Mesendoderm (in vitro differentiated cells): Measurements from ENCODE around the gene CD3E.
"Not testable (repeated sequence)": the region's sequence is repeated elsewhere in the genome, so short reads cannot be mapped to it uniquely, and the experiment has no call there.

Source experiments
- DNase-seq: peaks from one replicate; pipeline ENCODE4 v3.0.0; 2013
- H2AK5ac ChIP-seq: 2 replicates; pipeline ENCODE4 v1.6.1; 2013; ENCODE audit warnings: low read length, inconsistent platforms
- H2BK120ac ChIP-seq: 2 replicates; pipeline ENCODE4 v1.6.1; 2013; ENCODE audit warnings: low read depth, mild to moderate bottlenecking, low read length, moderate library complexity, mixed read lengths
- H2BK15ac ChIP-seq: replicated peaks from 2 replicates; pipeline ENCODE4 v1.6.1; 2013; ENCODE audit warnings: low read depth, mild to moderate bottlenecking, moderate library complexity
- H2BK5ac ChIP-seq: 2 replicates; pipeline ENCODE4 v1.6.1; 2013; ENCODE audit warnings: low read length, inconsistent platforms
- H3K18ac ChIP-seq: 2 replicates; pipeline ENCODE4 v1.6.1; 2013; ENCODE audit warnings: mild to moderate bottlenecking, low read length, mixed read lengths
- H3K23ac ChIP-seq: one replicate; pipeline ENCODE4 v1.6.1; 2013; ENCODE audit warnings: low read length
- H3K27ac ChIP-seq: 2 replicates; pipeline ENCODE4 v1.5.1; 2013; ENCODE audit warnings: low read depth, mild to moderate bottlenecking, inconsistent platforms, low read length, moderate library complexity
- H3K27me3 ChIP-seq: 2 replicates; pipeline ENCODE4 v1.6.1; 2013; ENCODE audit warnings: low read length, control low read depth, mild to moderate bottlenecking, inconsistent platforms; ENCODE audit not compliant: insufficient read depth, poor library complexity
- H3K36me3 ChIP-seq: 2 replicates; pipeline ENCODE4 v1.6.1; 2013; ENCODE audit warnings: low read length, inconsistent platforms; ENCODE audit not compliant: control insufficient read depth, insufficient read depth
- H3K4ac ChIP-seq: one replicate; pipeline ENCODE4 v1.6.1; 2013; ENCODE audit warnings: low read depth, mild to moderate bottlenecking, low read length, moderate library complexity
- H3K4me1 ChIP-seq: 2 replicates; pipeline ENCODE4 v1.6.1; 2013; ENCODE audit warnings: low read depth, low read length, inconsistent platforms; ENCODE audit not compliant: control insufficient read depth
- H3K4me2 ChIP-seq: 2 replicates; pipeline ENCODE4 v1.6.1; 2013; ENCODE audit warnings: low read length
- H3K4me3 ChIP-seq: 2 replicates; pipeline ENCODE4 v1.5.1; 2013; ENCODE audit warnings: mild to moderate bottlenecking, low read length
- H3K56ac ChIP-seq: one replicate; pipeline ENCODE4 v1.6.1; 2013; ENCODE audit warnings: low read length
- H3K79me1 ChIP-seq: 2 replicates; pipeline ENCODE4 v1.6.1; 2013; ENCODE audit warnings: low read length, inconsistent platforms
- H3K79me2 ChIP-seq: 2 replicates; pipeline ENCODE4 v1.6.1; 2013; ENCODE audit warnings: mild to moderate bottlenecking, low read length; ENCODE audit not compliant: control insufficient read depth, insufficient read depth
- H3K9ac ChIP-seq: 2 replicates; pipeline ENCODE4 v1.6.1; 2013; ENCODE audit warnings: low read length, inconsistent platforms
- H4K5ac ChIP-seq: one replicate; pipeline ENCODE4 v1.6.1; 2013; ENCODE audit warnings: low read length
- H4K8ac ChIP-seq: one replicate; pipeline ENCODE4 v1.6.1; 2013; ENCODE audit warnings: low read depth, mild to moderate bottlenecking, control low read depth, low read length, moderate library complexity
- WGBS: extraction: QIAGEN DNeasy Blood & Tissue Kit; methylation state at CpG from one replicate; pipeline ENCODE4 v1.1.7; 2013; ENCODE audit warnings: low lambda C conversion rate, missing lambda C conversion rate; ENCODE audit not compliant: insufficient coverage; ENCODE audit errors: extremely low coverage; 5-methylcytosine and 5-hydroxymethylcytosine counted together

The CD3E gene

GRCh38 chr11:118304227-118304567 lies 333 bp upstream of the CD3E start:
- no CpG with 5 or more reads among the region's 1 CpG for WGBS
- no peak overlapping the region for H2BK5ac ChIP-seq
- no peak overlapping the region for H3K23ac ChIP-seq
- H3K4ac ChIP-seq = no peak overlapping the region
- no peak overlapping the region for H2BK120ac ChIP-seq
- H2BK15ac ChIP-seq = no peak overlapping the region
- H3K79me1 ChIP-seq = no peaks in the 10 kb centered on the region
- no peak overlapping the region for H3K18ac ChIP-seq
- H3K27me3 ChIP-seq = no peaks in the 10 kb centered on the region
- no peaks in the 10 kb centered on the region for H3K36me3 ChIP-seq
- H4K5ac ChIP-seq = no peak overlapping the region
- H3K4me3 ChIP-seq = no peak overlapping the region
- no peak overlapping the region for H3K56ac ChIP-seq
- H2AK5ac ChIP-seq = no peak overlapping the region
- no peak overlapping the region for H3K4me2 ChIP-seq
- DNase-seq = no peak
- H3K9ac ChIP-seq = no peak overlapping the region
- H4K8ac ChIP-seq = no peak overlapping the region
- no peaks in the 10 kb centered on the region for H3K79me2 ChIP-seq
- no peak overlapping the region for H3K27ac ChIP-seq
- H3K4me1 ChIP-seq = no peaks in the 10 kb centered on the region

GRCh38 chr11:118305726-118306125 lies 1.2 kb downstream of the CD3E start:
- Histone ChIP-seq H2BK15ac (no peak overlapping the region), H3K36me3 (no peaks in the 10 kb centered on the region), H3K4me3 (no peak overlapping the region), H4K5ac (no peak overlapping the region), H3K56ac (no peak overlapping the region), H2AK5ac (no peak overlapping the region), H3K9ac (no peak overlapping the region), H3K4me2 (no peak overlapping the region), H3K79me2 (no peaks in the 10 kb centered on the region), H3K27ac (no peak overlapping the region), H3K4ac (no peak overlapping the region), H2BK5ac (no peak overlapping the region), H4K8ac (no peak overlapping the region), H3K27me3 (no peaks in the 10 kb centered on the region), H3K18ac (no peak overlapping the region), H2BK120ac (no peak overlapping the region), H3K4me1 (no peaks in the 10 kb centered on the region), H3K23ac (no peak overlapping the region), H3K79me1 (no peaks in the 10 kb centered on the region)
- no peak for DNase-seq
- no CpG with 5 or more reads among the region's 8 CpGs for WGBS

DNA sequence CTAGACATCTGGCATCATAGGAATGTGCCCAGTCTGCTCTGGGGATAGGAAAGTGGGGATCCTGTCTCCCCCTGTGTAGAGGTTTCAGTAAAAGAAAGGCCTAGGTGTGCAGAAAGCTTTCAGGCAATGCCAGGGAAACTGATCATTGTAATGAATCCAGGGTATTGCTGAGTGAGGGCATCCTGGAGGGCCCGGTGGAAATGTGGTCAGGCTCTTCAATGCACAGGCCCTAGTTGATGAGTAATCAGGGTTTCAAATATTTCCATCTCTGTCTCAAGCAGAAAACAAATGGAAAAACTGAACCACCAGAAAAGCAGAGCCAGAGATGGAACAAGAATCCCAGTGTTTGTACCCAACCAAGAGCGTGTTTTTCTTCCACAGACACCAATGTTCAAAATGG lies 2.0 kb downstream of the CD3E start:
- Histone ChIP-seq H3K27me3 (no peaks in the 10 kb centered on the region), H3K18ac (no peak overlapping the region), H3K79me1 (no peaks in the 10 kb centered on the region), H3K27ac (no peak overlapping the region), H2BK15ac (no peak overlapping the region), H4K8ac (no peak overlapping the region), H3K56ac (no peak overlapping the region), H2AK5ac (no peak overlapping the region), H3K23ac (no peak overlapping the region), H2BK5ac (no peak overlapping the region), H3K36me3 (no peaks in the 10 kb centered on the region), H3K4me1 (no peaks in the 10 kb centered on the region), H4K5ac (no peak overlapping the region), H3K4me3 (no peak overlapping the region), H3K4me2 (no peak overlapping the region), H3K4ac (no peak overlapping the region), H3K9ac (no peak overlapping the region), H3K79me2 (no peaks in the 10 kb centered on the region), H2BK120ac (no peak overlapping the region)
- no CpG with 5 or more reads among the region's 2 CpGs for WGBS
- DNase-seq = no peak

DNA sequence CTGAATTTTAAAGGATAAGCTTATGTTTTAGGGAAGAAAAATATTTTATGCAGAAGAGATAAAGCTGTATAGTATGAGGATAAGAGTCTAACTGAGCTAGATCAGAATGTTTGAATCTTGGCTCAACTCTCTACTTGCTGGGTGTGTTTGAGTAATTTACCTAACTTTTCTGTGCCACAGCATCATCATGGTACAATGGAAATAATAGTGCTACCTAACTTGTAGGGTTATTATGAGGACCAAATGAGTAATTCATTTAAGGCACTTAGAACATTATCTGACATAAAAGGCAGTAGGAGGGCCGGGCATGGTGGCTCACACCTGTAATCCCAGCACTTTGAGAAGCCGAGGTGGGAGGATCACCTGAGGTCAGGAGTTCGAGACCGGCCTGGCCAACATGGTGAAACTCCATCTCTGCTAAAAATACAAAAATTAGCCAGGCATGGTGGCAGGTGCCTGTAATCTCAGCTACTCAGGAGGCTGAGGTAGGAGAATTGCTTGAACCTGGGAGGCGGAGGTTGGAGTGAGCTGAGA lies 4.5 kb downstream of the CD3E start:
- H3K18ac ChIP-seq, H3K9ac ChIP-seq, H3K4ac ChIP-seq, H4K8ac ChIP-seq, H4K5ac ChIP-seq, H2AK5ac ChIP-seq, H3K4me1 ChIP-seq, H3K79me1 ChIP-seq, H3K27ac ChIP-seq, H3K27me3 ChIP-seq, H2BK120ac ChIP-seq, H2BK15ac ChIP-seq, H3K4me3 ChIP-seq, H3K79me2 ChIP-seq, H3K23ac ChIP-seq, DNase-seq, H2BK5ac ChIP-seq, H3K36me3 ChIP-seq, H3K4me2 ChIP-seq, H3K56ac ChIP-seq: not testable (repeated sequence)
- no CpG with 5 or more reads among the region's 5 CpGs for WGBS

DNA sequence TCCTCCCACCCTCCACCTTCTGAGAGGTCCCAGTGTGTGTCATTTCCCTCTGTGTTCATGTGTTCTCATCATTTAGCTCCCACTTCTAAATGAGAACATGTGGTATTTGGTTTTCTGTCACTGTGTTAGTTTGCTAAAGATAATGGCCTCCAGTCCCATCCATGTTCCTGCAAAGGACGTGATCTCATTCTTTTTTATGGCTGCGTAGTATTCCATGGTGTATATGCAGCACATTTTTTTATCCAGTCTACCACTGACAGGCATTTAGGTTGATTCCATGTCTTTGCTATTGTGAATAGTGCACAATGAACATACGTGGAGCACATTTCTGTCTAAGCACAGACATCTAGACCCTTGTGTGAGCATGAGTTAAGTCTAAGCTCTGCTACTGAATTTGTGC lies 5.7 kb downstream of the CD3E start:
- H3K4ac ChIP-seq = no peak overlapping the region
- H3K56ac ChIP-seq = no peak overlapping the region
- H2BK15ac ChIP-seq = no peak overlapping the region
- H3K23ac ChIP-seq = no peak overlapping the region
- no peaks in the 10 kb centered on the region for H3K4me1 ChIP-seq
- DNase-seq = no peak
- H3K18ac ChIP-seq = no peak overlapping the region
- H3K27me3 ChIP-seq = no peaks in the 10 kb centered on the region
- H3K79me1 ChIP-seq = no peaks in the 10 kb centered on the region
- no peak overlapping the region for H2BK120ac ChIP-seq
- no CpG with 5 or more reads among the region's 3 CpGs for WGBS
- H3K9ac ChIP-seq = no peak overlapping the region
- H3K79me2 ChIP-seq = no peaks in the 10 kb centered on the region
- H3K4me3 ChIP-seq = no peak overlapping the region
- no peak overlapping the region for H3K4me2 ChIP-seq
- no peak overlapping the region for H2AK5ac ChIP-seq
- no peak overlapping the region for H4K8ac ChIP-seq
- no peak overlapping the region for H2BK5ac ChIP-seq
- no peak overlapping the region for H4K5ac ChIP-seq
- no peaks in the 10 kb centered on the region for H3K36me3 ChIP-seq
- H3K27ac ChIP-seq = no peak overlapping the region

- no peak overlapping the region for H4K8ac ChIP-seq
- H2BK5ac ChIP-seq = no peak overlapping the region
- no peaks in the 10 kb centered on the region for H3K79me1 ChIP-seq
- H3K79me2 ChIP-seq = no peaks in the 10 kb centered on the region
- WGBS = 100% methylated on average over 1 of the region's 3 CpGs
- H3K27ac ChIP-seq = no peak overlapping the region
- no peak overlapping the region for H3K4me3 ChIP-seq
- no peak overlapping the region for H4K5ac ChIP-seq
- H2BK120ac ChIP-seq = no peak overlapping the region
- no peak overlapping the region for H3K18ac ChIP-seq
- no peak for DNase-seq
- no peak overlapping the region for H3K56ac ChIP-seq
- no peak overlapping the region for H2BK15ac ChIP-seq
- no peak overlapping the region for H2AK5ac ChIP-seq
- H3K27me3 ChIP-seq = no peaks in the 10 kb centered on the region
- H3K36me3 ChIP-seq = no peaks in the 10 kb centered on the region
- no peak overlapping the region for H3K9ac ChIP-seq
- no peak overlapping the region for H3K4ac ChIP-seq
- no peaks in the 10 kb centered on the region for H3K4me1 ChIP-seq
- no peak overlapping the region for H3K4me2 ChIP-seq
- no peak overlapping the region for H3K23ac ChIP-seq
These were observed 6.4 kb downstream of the CD3E start for GRCh38 chr11:118310781-118311485.
